Stimulated activated CD4-positive, alpha-beta T cell treated with anti-CD3 and anti-CD28 coated beads, Interleukin-1b, Interleukin-23, amount 100 ng/mL, for 4 hours (primary cell): ENCODE results near the gene SNTA1.
"Not testable (repeated sequence)": the region's sequence is repeated elsewhere in the genome, so short reads cannot be mapped to it uniquely, and the experiment has no call there.

Experiments used
- DNase-seq, 2 donors: peaks; one replicate each; pipeline ENCODE4 v3.0.0-alpha.2; 2020; ENCODE audit warnings: low read depth in 2 of 2

Gene SNTA1

GRCh38 chr20:33465481-33466302 is 22.1 kb upstream of the SNTA1 start:
- DNase-seq: no peak

- not testable (repeated sequence) for DNase-seq
Observed at GRCh38 chr20:33464759-33465158, 21.2 kb upstream of the SNTA1 start.

- no peak for DNase-seq
Observed at GRCh38 chr20:33463332-33464101, 20.0 kb upstream of the SNTA1 start.

- no peak for DNase-seq
Observed at GRCh38 chr20:33460711-33461110, 17.1 kb upstream of the SNTA1 start.

- no peak for DNase-seq
Observed at GRCh38 chr20:33459599-33459998, 16.0 kb upstream of the SNTA1 start.

GRCh38 chr20:33456916-33457642 is 13.5 kb upstream of the SNTA1 start:
- peak; percentile 73 to 82 for DNase-seq

GRCh38 chr20:33450867-33451266 is 7.3 kb upstream of the SNTA1 start:
- no peak for DNase-seq

GRCh38 chr20:33445881-33446625 is 2.5 kb upstream of the SNTA1 start:
- DNase-seq: no peak

- DNase-seq: no peak
Observed at GRCh38 chr20:33444797-33445560, 1.4 kb upstream of the SNTA1 start.

GRCh38 chr20:33443006-33443511 is 504 bp downstream of the SNTA1 start:
- no peak for DNase-seq

GRCh38 chr20:33442136-33443005 is 1.2 kb downstream of the SNTA1 start:
- DNase-seq: no peak

- DNase-seq: no peak
Observed at GRCh38 chr20:33441142-33441955, 2.2 kb downstream of the SNTA1 start.

GRCh38 chr20:33440562-33440961 is 3.0 kb downstream of the SNTA1 start:
- DNase-seq: not testable (repeated sequence)

- DNase-seq: no peak
Observed at GRCh38 chr20:33438481-33438880, 5.1 kb downstream of the SNTA1 start.

- DNase-seq: no peak
Observed at GRCh38 chr20:33437141-33437911, 6.2 kb downstream of the SNTA1 start.

- no peak for DNase-seq
Observed at GRCh38 chr20:33434434-33434833, 9.1 kb downstream of the SNTA1 start.

- no peak for DNase-seq
Observed at GRCh38 chr20:33433465-33434234, 9.9 kb downstream of the SNTA1 start.
